Astrocyte (in vitro differentiated cells and primary cell): ENCODE data around the gene CDH1. TPM values are rescaled to one million over a fixed set of nuclear protein-coding genes. Genes with fewer than 3 reads are reported as not detected.

Experiments used
- DNase-seq: peaks from one replicate; pipeline ENCODE4 v3.0.0-alpha.2; 2010; ENCODE audit warnings: low read depth
- FAIRE-seq: peaks from 2 replicates; lab custom pipeline; 2011; peaks lifted over from hg19 to GRCh38; lab: Jason Lieb, UNC
- H2AFZ ChIP-seq: 2 replicates; pipeline ENCODE4 v1.6.0; 2012; ENCODE audit warnings: low read depth, low read length, inconsistent platforms
- H3K27ac ChIP-seq: 2 replicates; pipeline ENCODE4 v1.5.1; 2011; ENCODE audit warnings: low read depth, low read length, inconsistent platforms
- H3K27me3 ChIP-seq: 2 replicates; pipeline ENCODE4 v1.6.0; 2011; ENCODE audit warnings: low read length, inconsistent platforms; ENCODE audit not compliant: insufficient read depth
- H3K36me3 ChIP-seq: 2 replicates; pipeline ENCODE4 v1.5.1; 2011; ENCODE audit warnings: low read length, inconsistent platforms; ENCODE audit not compliant: insufficient read depth
- H3K4me1 ChIP-seq: 2 replicates; pipeline ENCODE4 v1.5.1; 2011; ENCODE audit warnings: low read length, inconsistent platforms; ENCODE audit not compliant: insufficient read depth
- H3K4me2 ChIP-seq: 2 replicates; pipeline ENCODE4 v1.6.0; 2012; ENCODE audit warnings: low read length, inconsistent platforms
- H3K4me3 ChIP-seq: 2 replicates; pipeline ENCODE4 v1.5.1; 2011; ENCODE audit warnings: low read depth, mild to moderate bottlenecking, low read length, inconsistent platforms; ENCODE audit not compliant: insufficient read depth
- H3K79me2 ChIP-seq: 2 replicates; pipeline ENCODE4 v1.6.0; 2012; ENCODE audit warnings: mild to moderate bottlenecking, low read length, inconsistent platforms; ENCODE audit not compliant: insufficient read depth
- H3K9ac ChIP-seq: 2 replicates; pipeline ENCODE4 v1.6.0; 2012; ENCODE audit warnings: mild to moderate bottlenecking, low read length, inconsistent platforms
- H3K9me3 ChIP-seq: 2 replicates; pipeline ENCODE4 v1.5.1; 2012; ENCODE audit warnings: low read depth, mild to moderate bottlenecking, low read length, inconsistent platforms; ENCODE audit not compliant: insufficient read depth
- H4K20me1 ChIP-seq: 2 replicates; pipeline ENCODE4 v1.6.0; 2012; ENCODE audit warnings: low read length, inconsistent platforms; ENCODE audit not compliant: insufficient read depth
- H3K27ac Mint-ChIP-seq: one replicate; pipeline ENCODE4 v1.8.0; 2021; ENCODE audit warnings: mild to moderate bottlenecking, mixed read lengths; ENCODE audit not compliant: unreplicated experiment
- H3K27me3 Mint-ChIP-seq: one replicate; pipeline ENCODE4 v1.8.0; 2021; ENCODE audit warnings: low read depth, mixed read lengths; ENCODE audit not compliant: unreplicated experiment
- H3K36me3 Mint-ChIP-seq: one replicate; pipeline ENCODE4 v1.8.0; 2021; ENCODE audit warnings: low read depth, mixed read lengths; ENCODE audit not compliant: unreplicated experiment
- H3K4me1 Mint-ChIP-seq: one replicate; pipeline ENCODE4 v1.8.0; 2021; ENCODE audit warnings: low read depth, mixed read lengths; ENCODE audit not compliant: unreplicated experiment
- H3K4me3 Mint-ChIP-seq: one replicate; pipeline ENCODE4 v1.8.0; 2021; ENCODE audit warnings: mild to moderate bottlenecking, moderate library complexity, mixed read lengths; ENCODE audit not compliant: unreplicated experiment
- H3K9me3 Mint-ChIP-seq: one replicate; pipeline ENCODE4 v1.8.0; 2021; ENCODE audit warnings: mild to moderate bottlenecking, mixed read lengths; ENCODE audit not compliant: unreplicated experiment
- CTCF ChIP-seq: IDR thresholded peaks from 2 replicates; pipeline ENCODE4 v1.5.1; 2011; ENCODE audit warnings: low read depth, mild to moderate bottlenecking, inconsistent platforms, low read length, moderate library complexity; ENCODE audit not compliant: insufficient read depth
- EZH2 ChIP-seq: IDR thresholded peaks from 2 replicates; pipeline ENCODE4 v1.6.1; 2012; ENCODE audit warnings: mild to moderate bottlenecking, low read length, inconsistent platforms; ENCODE audit not compliant: insufficient read depth
- total RNA-seq: library from RNA; stranded (reverse); gene quantifications from 2 replicates; pipeline ENCODE4 v1.2.1, GENCODE V29; 2021

The CDH1 gene
- total RNA-seq, 1 donor from 2014 or later: 23.8 TPM

- H3K36me3 Mint-ChIP-seq: peaks cover 2% of the 10 kb centered on the region
- peaks cover 13% of the 10 kb centered on the region for H3K27me3 Mint-ChIP-seq
- Histone ChIP-seq H3K9me3 (no peaks in the 10 kb centered on the region), H4K20me1 (no peaks in the 10 kb centered on the region), H3K36me3 (no peaks in the 10 kb centered on the region), H3K4me1 (no peaks in the 10 kb centered on the region), H3K79me2 (no peaks in the 10 kb centered on the region), H2AFZ (no peak overlapping the region), H3K4me3 (no peak overlapping the region), H3K27me3 (peaks cover 28% of the 10 kb centered on the region), H3K9ac (no peak overlapping the region), H3K4me2 (no peak overlapping the region), H3K27ac (no peak overlapping the region)
- H3K27ac Mint-ChIP-seq: no peak overlapping the region
- no peak overlapping the region for H3K4me3 Mint-ChIP-seq
- FAIRE-seq: no peak
- TF ChIP-seq EZH2: no peak
- no peak for TF ChIP-seq CTCF
- H3K9me3 Mint-ChIP-seq: peaks cover 1% of the 10 kb centered on the region
- DNase-seq: no peak
- H3K4me1 Mint-ChIP-seq: peaks cover 10% of the 10 kb centered on the region
These were observed 3.5 kb upstream of the CDH1 start for GRCh38 chr16:68733570-68733969.

- no peak for FAIRE-seq
- DNase-seq: no peak
- Mint-ChIP-seq H3K27me3 (peaks cover 13% of the 10 kb centered on the region), H3K4me3 (no peak overlapping the region), H3K36me3 (peaks cover 2% of the 10 kb centered on the region), H3K9me3 (peaks cover 1% of the 10 kb centered on the region), H3K27ac (no peak overlapping the region), H3K4me1 (peaks cover 10% of the 10 kb centered on the region)
- H3K79me2 ChIP-seq: no peaks in the 10 kb centered on the region
- no peaks in the 10 kb centered on the region for H3K4me1 ChIP-seq
- no peak overlapping the region for H3K9ac ChIP-seq
- no peak for TF ChIP-seq CTCF
- no peak overlapping the region for H3K4me3 ChIP-seq
- H3K36me3 ChIP-seq: no peaks in the 10 kb centered on the region
- peaks cover 30% of the 10 kb centered on the region for H3K27me3 ChIP-seq
- no peak overlapping the region for H3K27ac ChIP-seq
- H3K9me3 ChIP-seq: no peaks in the 10 kb centered on the region
- H4K20me1 ChIP-seq: no peaks in the 10 kb centered on the region
- H2AFZ ChIP-seq: no peak overlapping the region
- no peak overlapping the region for H3K4me2 ChIP-seq
These were observed 2.3 kb upstream of the CDH1 start for GRCh38 chr16:68734782-68735181.

GRCh38 chr16:68736561-68736960 is 531 bp upstream of the CDH1 start:
- H3K27me3 ChIP-seq: peaks cover 30% of the 10 kb centered on the region
- H3K36me3 Mint-ChIP-seq: peaks cover 2% of the 10 kb centered on the region
- H3K9me3 Mint-ChIP-seq: peaks cover 1% of the 10 kb centered on the region
- H2AFZ ChIP-seq: no peak overlapping the region
- H3K36me3 ChIP-seq: no peaks in the 10 kb centered on the region
- H3K79me2 ChIP-seq: no peaks in the 10 kb centered on the region
- FAIRE-seq (no peak), DNase-seq (no peak)
- no peak for TF ChIP-seq EZH2
- TF ChIP-seq CTCF: no peak
- peaks cover 13% of the 10 kb centered on the region for H3K27me3 Mint-ChIP-seq
- H3K27ac Mint-ChIP-seq: no peak overlapping the region
- no peaks in the 10 kb centered on the region for H3K4me1 ChIP-seq
- no peaks in the 10 kb centered on the region for H4K20me1 ChIP-seq
- peaks cover 18% of the 10 kb centered on the region for H3K4me1 Mint-ChIP-seq
- H3K4me2 ChIP-seq: no peak overlapping the region
- peak overlapping the region; percentile 62 for H3K4me3 Mint-ChIP-seq
- no peak overlapping the region for H3K9ac ChIP-seq
- no peaks in the 10 kb centered on the region for H3K9me3 ChIP-seq
- H3K4me3 ChIP-seq: no peak overlapping the region
- no peak overlapping the region for H3K27ac ChIP-seq
